Testis (tissue), 2 donors: ENCODE measurements around the gene NAGA.

Experiments used
- CTCF ChIP-seq, 3 experiments: fragments of 450-650 bp in 2 of 3; fragments of 200-600 bp in 1 of 3; sonication (generic) in 1 of 3; IDR thresholded peaks; one replicate each; pipeline ENCODE4 v1.5.1; 2016 to 2019; ENCODE audit warnings: antibody characterized with exemption in 3 of 3, mild to moderate bottlenecking in 2 of 3, moderate library complexity in 1 of 3
- POLR2A ChIP-seq: fragments of 450-650 bp; IDR thresholded peaks from one replicate; pipeline ENCODE4 v1.6.1; 2017; ENCODE audit warnings: antibody characterized with exemption, mild to moderate bottlenecking, moderate library complexity

GRCh38 chr22:42010778-42011177, 59.8 kb downstream of the NAGA start:
- TF ChIP-seq CTCF (IDR thresholded peaks at IDR 0.05) (no peak), POLR2A (no peak)
